Measurements from ENCODE around the gene CMA1. TPM values are rescaled to one million over a fixed set of nuclear protein-coding genes. Genes with fewer than 3 reads are reported as not detected.

The CMA1 gene
- total RNA-seq, 4 donors from 2014 or later: 0.76 TPM; not detected in 3

- no peak for ATAC-seq
- DNase-seq: no peak
- no peaks in the 10 kb centered on the region for H3K36me3 ChIP-seq
- TF ChIP-seq POLR2A (IDR thresholded peaks at IDR 0.05) (no peak), CTCF (IDR thresholded peaks at IDR 0.05 in 4 of 5, conservative IDR thresholded peaks at IDR 0.05 in 1 of 5) (no peak)
- no peaks in the 10 kb centered on the region for H3K4me1 ChIP-seq
- no peaks in the 10 kb centered on the region for H3K27me3 ChIP-seq
- H3K27ac ChIP-seq: no peak overlapping the region
- no peaks in the 10 kb centered on the region for H3K9me3 ChIP-seq
- in situ Hi-C loops (cut with MboI; ENCODE audit: low sequenced_read_pairs in 4 of 4): no loop called here
- H3K4me3 ChIP-seq: no peak overlapping the region
- intact Hi-C loops (cut with DNase I; ENCODE audit: low total_unique reads): no loop called here
These were observed 42.7 kb downstream of the CMA1 start for GRCh38 chr14:24465368-24465767.

DNA sequence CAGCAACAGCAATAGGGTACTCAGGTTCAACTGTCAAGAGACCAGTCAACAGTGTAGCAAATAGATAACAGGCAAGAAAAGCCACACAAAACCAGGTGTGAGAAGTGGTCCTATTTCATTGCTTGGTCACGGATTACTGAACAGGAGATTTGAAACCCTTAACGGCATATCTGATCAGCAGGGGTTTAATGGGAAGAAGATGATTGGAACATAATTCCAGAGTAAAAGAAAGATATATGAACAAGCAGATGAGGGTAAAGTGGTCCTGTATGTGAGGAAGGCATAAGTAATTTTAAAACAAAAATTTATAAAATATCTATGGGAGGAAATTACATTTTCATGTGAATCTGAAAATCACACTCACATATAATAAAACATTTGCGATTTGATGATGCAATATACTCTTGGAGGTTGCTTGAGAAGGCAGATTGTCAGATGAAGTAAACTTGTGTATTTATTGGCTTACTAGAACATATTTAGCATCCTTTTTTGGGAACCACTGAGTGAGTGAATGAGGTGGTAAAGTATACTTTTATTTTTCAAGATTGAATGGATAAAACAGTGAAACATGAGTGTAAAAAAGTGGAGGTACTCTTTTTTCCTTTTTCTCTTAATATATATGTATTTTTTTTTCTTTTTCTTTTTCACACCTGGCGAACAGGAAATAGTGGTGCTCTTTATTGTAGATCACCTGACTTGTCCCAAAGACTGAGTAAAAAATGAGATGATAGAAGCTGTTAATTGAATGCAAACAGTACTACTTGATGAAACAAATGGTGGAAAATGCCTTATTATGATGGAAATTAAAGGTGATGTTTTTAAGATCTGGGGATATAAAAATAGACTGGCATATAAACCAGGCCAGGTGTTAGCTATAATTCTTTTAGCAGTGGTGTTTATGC lies 43.9 kb downstream of the CMA1 start:
- H3K27me3 ChIP-seq: no peaks in the 10 kb centered on the region
- TF ChIP-seq POLR2A (IDR thresholded peaks at IDR 0.05) (no peak), CTCF (IDR thresholded peaks at IDR 0.05 in 4 of 5, conservative IDR thresholded peaks at IDR 0.05 in 1 of 5) (no peak)

DNA sequence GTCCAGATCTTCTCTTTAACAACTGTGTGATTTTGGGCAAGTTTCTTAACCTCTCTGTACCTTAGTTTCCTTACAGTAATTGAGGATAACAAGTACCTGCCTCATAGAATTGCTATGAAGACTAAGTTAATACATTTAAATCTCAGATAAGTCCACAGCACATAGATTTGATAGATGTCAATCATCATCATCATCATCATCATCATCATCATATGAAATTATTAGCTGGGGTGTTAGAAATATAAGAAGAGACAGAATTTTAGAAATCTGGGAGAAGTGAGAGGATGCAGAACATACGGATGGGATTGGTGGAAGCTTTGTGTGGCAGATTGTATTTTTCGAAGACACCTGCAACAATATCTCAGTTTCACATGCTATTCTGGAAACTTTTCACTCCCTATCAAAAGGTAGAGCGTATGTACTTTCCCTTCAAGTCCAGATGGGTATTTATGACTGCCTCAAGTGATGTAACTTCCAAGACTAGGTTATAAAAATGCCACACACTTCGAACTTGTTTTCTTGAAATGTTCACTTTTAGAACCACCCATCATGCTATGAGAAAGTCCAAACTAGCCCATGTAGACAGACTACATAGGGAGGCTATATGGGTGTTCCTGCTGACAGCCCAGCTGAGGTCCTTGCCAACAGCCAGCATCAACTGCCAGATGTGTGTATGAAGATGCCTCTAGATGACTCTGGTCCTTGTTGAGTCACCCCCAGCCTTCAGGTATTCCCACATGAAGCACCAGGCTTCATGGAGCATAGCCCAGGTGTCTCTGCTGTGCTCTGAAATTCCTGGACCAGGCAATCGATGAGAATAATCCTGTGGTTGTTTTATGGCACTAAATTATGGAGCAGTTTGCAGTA lies 44.8 kb downstream of the CMA1 start:
- ATAC-seq (no peak), DNase-seq (no peak)
- intact Hi-C loops (cut with DNase I; ENCODE audit: low total_unique reads): no loop called here
- H3K36me3 ChIP-seq: no peaks in the 10 kb centered on the region
- H3K4me1 ChIP-seq: no peaks in the 10 kb centered on the region
- no peaks in the 10 kb centered on the region for H3K9me3 ChIP-seq
- no peak overlapping the region for H3K27ac ChIP-seq
- no peaks in the 10 kb centered on the region for H3K27me3 ChIP-seq
- TF ChIP-seq CTCF (IDR thresholded peaks at IDR 0.05 in 4 of 5, conservative IDR thresholded peaks at IDR 0.05 in 1 of 5) (no peak), POLR2A (IDR thresholded peaks at IDR 0.05) (no peak)
- in situ Hi-C loops (cut with MboI; ENCODE audit: low sequenced_read_pairs in 4 of 4): no loop called here
- H3K4me3 ChIP-seq: no peak overlapping the region

More for the DNA sequence above, 43.9 kb downstream of the CMA1 start:
- ATAC-seq: no peak
- Histone ChIP-seq H3K36me3 (no peaks in the 10 kb centered on the region), H3K4me3 (no peak overlapping the region), H3K9me3 (no peaks in the 10 kb centered on the region), H3K27ac (no peak overlapping the region), H3K4me1 (no peaks in the 10 kb centered on the region)
- intact Hi-C loops (cut with DNase I; ENCODE audit: low total_unique reads): no loop called here
- no peak for DNase-seq
- in situ Hi-C loops (cut with MboI; ENCODE audit: low sequenced_read_pairs in 4 of 4): no loop called here

GRCh38 chr14:24461336-24461735 lies 46.7 kb downstream of the CMA1 start:
- H3K9me3 ChIP-seq: no peaks in the 10 kb centered on the region
- no peak overlapping the region for H3K4me3 ChIP-seq
- in situ Hi-C loops (cut with MboI; ENCODE audit: low sequenced_read_pairs in 4 of 4) (no loop called here), intact Hi-C loops (cut with DNase I; ENCODE audit: low total_unique reads) (no loop called here)
- H3K27me3 ChIP-seq: peaks cover 0 to 2% (median 0%) of the 10 kb centered on the region in 3 donors
- H3K36me3 ChIP-seq: no peaks in the 10 kb centered on the region
- no peak overlapping the region for H3K27ac ChIP-seq
- no peak for ATAC-seq
- no peaks in the 10 kb centered on the region for H3K4me1 ChIP-seq
- DNase-seq: no peak
- TF ChIP-seq CTCF (IDR thresholded peaks at IDR 0.05 in 4 of 5, conservative IDR thresholded peaks at IDR 0.05 in 1 of 5) (no peak), POLR2A (IDR thresholded peaks at IDR 0.05) (no peak)

All from gastrocnemius medialis (tissue), 4 donors.